Astrocyte of the cerebellum (primary cell): ENCODE results near the gene PRR18.

Source experiments
- DNase-seq: peaks from one replicate; pipeline ENCODE4 v3.0.0-alpha.2; 2011; ENCODE audit warnings: low read depth
- H3K4me3 ChIP-seq: 2 replicates; pipeline ENCODE4 v1.5.1; 2011; ENCODE audit warnings: mild to moderate bottlenecking, low read depth, low read length, moderate library complexity
- CTCF ChIP-seq: IDR thresholded peaks from 2 replicates; pipeline ENCODE4 v1.5.1; 2012; ENCODE audit warnings: low read length, low read depth, moderate library complexity, mild to moderate bottlenecking; ENCODE audit errors: missing control alignments
- in situ Hi-C: cut with HindIII; loops from 2 replicates; pipeline ENCODE4 v1.10.0; 2017; ENCODE audit warnings: low sequenced_read_pairs

The PRR18 gene

GRCh38 chr6:166257911-166258318 is 50.3 kb downstream of the PRR18 start:
- no peak for TF ChIP-seq CTCF
- in situ Hi-C loops: no loop called here
- no peak overlapping the region for H3K4me3 ChIP-seq
- DNase-seq: no peak
